IMR-90 (cell line): ENCODE results near the gene MGAT3. TPM values are rescaled to one million over a fixed set of nuclear protein-coding genes. Genes with fewer than 3 reads are reported as not detected.

Experiments
- ATAC-seq: fragments of 200-7000 bp; cut with Tn5 transposase; 2 replicates; pipeline ENCODE4 v1.9.1; 2020; ENCODE audit warnings: low read depth, mild to moderate bottlenecking, moderate library complexity
- BruUV-seq: library from RNA; stranded (reverse); fragments of 400-500 nt; replicated peaks from 2 replicates; lab custom pipeline; 2021; lab: Mats Ljungman, UMichigan
- CTCF ChIA-PET: fragments of 300-600 bp; formaldehyde crosslinking; extraction: SDS; loops from one replicate; lab custom pipeline; 2021; ENCODE audit warnings: antibody characterized with exemption; lab: Yijun Ruan, JAX
- POLR2A ChIA-PET: fragments of 300-600 bp; sonication (Branson Sonifier 250); formaldehyde crosslinking; loops from one replicate; lab custom pipeline; 2022; ENCODE audit warnings: antibody characterized with exemption; ENCODE audit not compliant: unreplicated experiment; lab: Charles Lee
- DNase-seq: peaks from one replicate; pipeline ENCODE4 v3.0.0; 2013
- H2AFZ ChIP-seq: replicated peaks from 2 replicates; pipeline ENCODE3; 2013; ENCODE audit warnings: low read length, mild to moderate bottlenecking; ENCODE audit not compliant: poor library complexity
- H2AK5ac ChIP-seq: 2 replicates; pipeline ENCODE4 v1.6.1; 2013; ENCODE audit warnings: low read depth, low read length, inconsistent platforms
- H2AK9ac ChIP-seq: replicated peaks from 2 replicates; pipeline ENCODE3; 2013; ENCODE audit warnings: mild to moderate bottlenecking, low read depth, low read length, moderate library complexity; ENCODE audit not compliant: poor library complexity
- H2BK120ac ChIP-seq: 2 replicates; pipeline ENCODE4 v1.6.1; 2013; ENCODE audit warnings: low read depth, low read length, inconsistent platforms
- H2BK15ac ChIP-seq: 3 replicates; pipeline ENCODE4 v1.6.1; 2013; ENCODE audit warnings: low read depth, low read length, inconsistent platforms
- H2BK20ac ChIP-seq: 2 replicates; pipeline ENCODE4 v1.6.1; 2013; ENCODE audit warnings: low read depth, mild to moderate bottlenecking, inconsistent platforms, low read length, moderate library complexity
- H2BK5ac ChIP-seq: 2 replicates; pipeline ENCODE4 v1.6.1; 2013; ENCODE audit warnings: mild to moderate bottlenecking, low read depth, low read length, inconsistent platforms; ENCODE audit not compliant: poor library complexity, severe bottlenecking
- H3K14ac ChIP-seq: replicated peaks from 2 replicates; pipeline ENCODE4 v1.6.1; 2013; ENCODE audit warnings: low read depth, low read length, inconsistent platforms
- H3K18ac ChIP-seq: 2 replicates; pipeline ENCODE4 v1.6.1; 2013; ENCODE audit warnings: low read depth, low read length, control low read depth
- H3K23ac ChIP-seq: 2 replicates; pipeline ENCODE4 v1.6.1; 2013; ENCODE audit warnings: low read depth, low read length, inconsistent platforms
- H3K27ac ChIP-seq: 2 replicates; pipeline ENCODE4 v1.5.1; 2013; ENCODE audit warnings: mild to moderate bottlenecking, control low read depth, low read length; ENCODE audit not compliant: insufficient read depth
- H3K27me3 ChIP-seq: 2 replicates; pipeline ENCODE4 v1.6.1; 2013; ENCODE audit warnings: low read length; ENCODE audit not compliant: control insufficient read depth, insufficient read depth
- H3K36me3 ChIP-seq: 2 replicates; pipeline ENCODE4 v1.6.1; 2013; ENCODE audit warnings: low read length, mixed read lengths; ENCODE audit not compliant: control insufficient read depth, insufficient read depth
- H3K4ac ChIP-seq: 2 replicates; pipeline ENCODE4 v1.6.1; 2013; ENCODE audit warnings: low read depth, low read length, inconsistent platforms
- H3K4me1 ChIP-seq: 2 replicates; pipeline ENCODE4 v1.6.1; 2013; ENCODE audit warnings: low read length, mixed read lengths; ENCODE audit not compliant: control insufficient read depth, insufficient read depth
- H3K4me2 ChIP-seq: 2 replicates; pipeline ENCODE4 v1.6.1; 2013; ENCODE audit warnings: low read depth, mild to moderate bottlenecking, control low read depth, low read length, moderate library complexity
- H3K4me3 ChIP-seq: 2 replicates; pipeline ENCODE4 v1.5.1; 2013; ENCODE audit warnings: low read depth, mild to moderate bottlenecking, control low read depth, low read length, moderate library complexity; ENCODE audit not compliant: insufficient read depth
- H3K56ac ChIP-seq: 2 replicates; pipeline ENCODE4 v1.6.1; 2013; ENCODE audit warnings: low read length, inconsistent platforms; ENCODE audit not compliant: insufficient read depth; ENCODE audit errors: extremely low read depth
- H3K79me1 ChIP-seq, 2 experiments: 2 replicates each; pipeline ENCODE4 v1.6.1; 2013; ENCODE audit warnings: low read length in 2 of 2, inconsistent platforms in 1 of 2, low read depth in 1 of 2
- H3K9ac ChIP-seq: 2 replicates; pipeline ENCODE4 v1.6.1; 2013; ENCODE audit warnings: low read depth, low read length, control low read depth
- H3K9me1 ChIP-seq: 2 replicates; pipeline ENCODE4 v1.6.1; 2013; ENCODE audit warnings: low read length, inconsistent platforms; ENCODE audit not compliant: insufficient read depth
- H3K9me3 ChIP-seq: 2 replicates; pipeline ENCODE4 v1.6.1; 2013; ENCODE audit warnings: low read length; ENCODE audit not compliant: control insufficient read depth, insufficient read depth
- H4K20me1 ChIP-seq: 2 replicates; pipeline ENCODE4 v1.6.1; 2013; ENCODE audit warnings: low read length, inconsistent platforms; ENCODE audit not compliant: insufficient read depth
- H4K5ac ChIP-seq: 2 replicates; pipeline ENCODE4 v1.6.1; 2013; ENCODE audit warnings: mild to moderate bottlenecking, low read depth, low read length, control low read depth
- H4K8ac ChIP-seq, 2 experiments: 2 replicates each; pipeline ENCODE4 v1.6.1; 2013; ENCODE audit warnings: low read depth in 2 of 2, low read length in 2 of 2, control low read depth in 1 of 2, inconsistent platforms in 1 of 2
- H4K91ac ChIP-seq: 2 replicates; pipeline ENCODE4 v1.6.1; 2013; ENCODE audit warnings: low read depth, low read length, inconsistent platforms; ENCODE audit not compliant: insufficient read depth
- MAFK ChIP-seq: IDR thresholded peaks from 2 replicates; pipeline ENCODE4 v1.6.1; 2012; ENCODE audit warnings: low read depth, low read length, improper control_type of control experiment
- MXI1 ChIP-seq: IDR thresholded peaks from 2 replicates; pipeline ENCODE4 v1.6.1; 2012; ENCODE audit warnings: low read depth, mild to moderate bottlenecking, low read length, moderate library complexity, borderline replicate concordance
- RAD21 ChIP-seq: IDR thresholded peaks from 2 replicates; pipeline ENCODE4 v1.6.1; 2012; ENCODE audit warnings: low read length, improper control_type of control experiment
- WGBS, 2 experiments: methylation state at CpG; one replicate each; pipeline versions ENCODE4 v1.1.5 to v1.1.7; 2013; ENCODE audit warnings: missing lambda C conversion rate in 2 of 2; ENCODE audit not compliant: insufficient read length in 1 of 2; ENCODE audit errors: extremely low coverage in 2 of 2; 5-methylcytosine and 5-hydroxymethylcytosine counted together
- dilution Hi-C: fragments of 300-500 bp; cut with HindIII; formaldehyde crosslinking; loops from one replicate; pipeline ENCODE4 v1.14.3; 2018; ENCODE audit warnings: low sequenced_read_pairs; ENCODE audit not compliant: unreplicated experiment
- in situ Hi-C: fragments of 300-500 bp; cut with MboI; formaldehyde crosslinking; loops from 3 replicates; pipeline ENCODE4 v1.14.3; 2019; ENCODE audit warnings: low sequenced_read_pairs, inconsistent platforms, mixed read lengths
- intact Hi-C: fragments of 100-400 bp; cut with micrococcal nuclease; formaldehyde crosslinking; loops from 2 replicates; pipeline ENCODE4 v1.10.0; 2022
- polyA plus RNA-seq, 3 experiments: library from polyadenylated mRNA; depleted of rRNA; stranded (reverse); fragments of >200 nt; gene quantifications; 2 replicates each; pipeline ENCODE4 v1.2.3, GENCODE V29; 2012; ENCODE audit warnings: low replicate concordance in 1 of 3
- total RNA-seq: library from RNA; depleted of rRNA; stranded (reverse); fragments of >200 nt; gene quantifications from 2 replicates; pipeline ENCODE4 v1.2.3, GENCODE V29; 2012
- TF ChIP-seq, protein P1 (sequence below): conservative IDR thresholded peaks from 2 replicates; pipeline ENCODE4 v1.5.1; 2012; ENCODE audit warnings: mild to moderate bottlenecking, low read depth, low read length, improper control_type of control experiment

Gene MGAT3
- total and polyA plus RNA-seq, 2 of the 4 experiments (the other 2 are of a cell fraction), result 0.36 to 1.1 TPM

DNA sequence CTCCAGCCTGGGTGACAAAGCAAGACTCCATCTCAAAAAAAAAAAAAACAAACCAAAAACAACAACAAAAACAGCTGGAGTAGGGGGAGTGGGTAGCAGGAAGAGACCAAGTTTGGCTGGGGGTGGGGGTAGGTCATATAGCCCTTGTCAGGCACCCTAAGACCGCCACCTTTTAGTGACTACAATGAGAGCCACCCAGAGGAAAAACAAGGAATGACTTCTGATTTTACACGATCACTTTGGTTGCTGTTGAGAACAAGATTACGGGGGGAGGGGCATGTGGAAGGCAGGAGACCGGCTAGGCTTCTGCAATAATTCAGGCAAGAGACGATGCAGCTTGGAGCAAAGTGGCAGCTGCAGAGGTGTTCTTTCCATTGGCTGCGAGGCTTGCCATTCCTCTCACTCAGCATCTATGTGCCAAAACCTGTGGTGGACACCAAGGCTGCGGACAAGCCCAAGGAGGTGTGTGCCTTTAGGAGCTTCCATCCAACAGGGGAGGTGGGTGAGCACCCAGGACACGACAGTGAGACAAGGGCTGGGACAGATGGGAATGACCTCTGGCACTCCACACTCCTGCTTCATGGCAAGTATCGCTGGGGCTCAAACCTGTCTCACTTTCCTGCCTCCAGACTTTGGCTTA, 74.0 kb downstream of the MGAT3 start:
- Histone ChIP-seq H3K79me1 (peaks cover 23 to 59% of the 10 kb centered on the region in 2 experiments), H3K36me3 (peaks cover 12% of the 10 kb centered on the region), H2BK120ac (no peak overlapping the region), H2BK20ac (no peak overlapping the region), H3K4me2 (peak overlapping the region; percentile 14; the same call in 1 of the 2 replicates), H4K20me1 (peaks cover 50% of the 10 kb centered on the region), H3K14ac (no peak overlapping the region), H2BK5ac (no peak overlapping the region), H3K27me3 (no peaks in the 10 kb centered on the region), H3K9ac (peak overlapping the region; percentile 48; the same call in 1 of the 2 replicates), H3K23ac (no peak overlapping the region), H3K9me3 (no peaks in the 10 kb centered on the region), H2BK15ac (no peak overlapping the region), H2AK5ac (0 out of 2 replicates have a peak overlapping the region, but pooled peaks have one; percentile 39), H3K4ac (no peak overlapping the region), H4K5ac (no peak overlapping the region), H2AK9ac (no peak overlapping the region), H4K91ac (no peak overlapping the region), H3K9me1 (no peaks in the 10 kb centered on the region), H2AFZ (no peak overlapping the region), H3K27ac (no peak overlapping the region; the same call in 1 of the 2 replicates), H3K18ac (no peak overlapping the region), H3K4me3 (no peak overlapping the region), H3K56ac (no peak overlapping the region), H4K8ac (no peak overlapping the region), H3K4me1 (peaks cover 7% of the 10 kb centered on the region)
- ChIA-PET CTCF (interaction anchor here (0.7 kb wide), 1 partner anchor 411 kb away, joined by 3 read pairs; no protein-coding TSS in a partner anchor), POLR2A (interaction anchor here (0.6 kb wide), 1 partner anchor 46 kb away, joined by 3 read pairs; no protein-coding TSS in a partner anchor)
- WGBS, 2 experiments, result 41% methylated on average over 5 of the region's 9 CpGs; no CpG with 5 or more reads in 1 of the 2 experiments
- ATAC-seq, result no peak
- dilution Hi-C loops, result no loop called here
- in situ Hi-C loops, result loop anchor here (10.0 kb wide), 2 partner anchors 654 to 814 kb away; partner anchors contain the start of gene ADSL
- intact Hi-C loops, result loop anchor here (10.0 kb wide), 1 partner anchor 644 kb away; the partner anchor contains the start of gene TNRC6B
- peak; percentile 41 for DNase-seq
- TSS peak; percentile 61 for BruUV-seq
- TF ChIP-seq RAD21 (no peak), MXI1 (no peak), MAFK (no peak)
- TF ChIP-seq, protein P1, sequence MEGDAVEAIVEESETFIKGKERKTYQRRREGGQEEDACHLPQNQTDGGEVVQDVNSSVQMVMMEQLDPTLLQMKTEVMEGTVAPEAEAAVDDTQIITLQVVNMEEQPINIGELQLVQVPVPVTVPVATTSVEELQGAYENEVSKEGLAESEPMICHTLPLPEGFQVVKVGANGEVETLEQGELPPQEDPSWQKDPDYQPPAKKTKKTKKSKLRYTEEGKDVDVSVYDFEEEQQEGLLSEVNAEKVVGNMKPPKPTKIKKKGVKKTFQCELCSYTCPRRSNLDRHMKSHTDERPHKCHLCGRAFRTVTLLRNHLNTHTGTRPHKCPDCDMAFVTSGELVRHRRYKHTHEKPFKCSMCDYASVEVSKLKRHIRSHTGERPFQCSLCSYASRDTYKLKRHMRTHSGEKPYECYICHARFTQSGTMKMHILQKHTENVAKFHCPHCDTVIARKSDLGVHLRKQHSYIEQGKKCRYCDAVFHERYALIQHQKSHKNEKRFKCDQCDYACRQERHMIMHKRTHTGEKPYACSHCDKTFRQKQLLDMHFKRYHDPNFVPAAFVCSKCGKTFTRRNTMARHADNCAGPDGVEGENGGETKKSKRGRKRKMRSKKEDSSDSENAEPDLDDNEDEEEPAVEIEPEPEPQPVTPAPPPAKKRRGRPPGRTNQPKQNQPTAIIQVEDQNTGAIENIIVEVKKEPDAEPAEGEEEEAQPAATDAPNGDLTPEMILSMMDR, result peak; percentile 30; the same call in 1 of the 2 replicates
